ENCODE results near the gene PTPRR. TPM values are rescaled to one million over a fixed set of nuclear protein-coding genes. Genes with fewer than 3 reads are reported as not detected.

PTPRR gene
- total and polyA plus RNA-seq, 10 of the 15 experiments (the other 5 are each of a cell fraction or from before 2014, with no cell fraction given): 0.14 to 3.1 (median 0.42) TPM

- in situ Hi-C loops (cut with MboI): no loop called here
- no peak for FAIRE-seq
- Histone ChIP-seq H3K36me3 (ENCODE audit: control insufficient read depth in 2 of 2, insufficient read depth in 2 of 2, low read length in 1 of 2) (no peaks in the 10 kb centered on the region), H3K4me2 (ENCODE audit: control insufficient read depth, insufficient read depth) (no peak overlapping the region), H3K9ac (ENCODE audit: control insufficient read depth, insufficient read depth, low read length) (no peak overlapping the region), H3K9me3 (replicated peaks; ENCODE audit: control insufficient read depth, insufficient read depth, low read length) (no peaks in the 10 kb centered on the region), H3K27ac (ENCODE audit: control insufficient read depth, insufficient read depth) (no peak overlapping the region), H3K4me3 (no peak overlapping the region), H2AFZ (ENCODE audit: control insufficient read depth, low read depth, low read length) (no peak overlapping the region), H3K4me1 (ENCODE audit: control insufficient read depth, insufficient read depth, low read length) (no peaks in the 10 kb centered on the region), H4K20me1 (ENCODE audit: control insufficient read depth, insufficient read depth) (no peaks in the 10 kb centered on the region), H3K27me3 (replicated peaks in 1 of 2; ENCODE audit: control insufficient read depth in 2 of 2, insufficient read depth in 2 of 2, low read length in 1 of 2) (no peaks in the 10 kb centered on the region), H3K79me2 (ENCODE audit: control insufficient read depth, insufficient read depth, low read length) (no peaks in the 10 kb centered on the region)
- no peak for DNase-seq (ENCODE audit: low read depth, low spot score)
- ATAC-seq: no peak
- WGBS (ENCODE audit: insufficient coverage, insufficient replicate concordance, low lambda C conversion rate, missing lambda C conversion rate): 45% methylated on average over 4 of the region's 4 CpGs
- TF ChIP-seq, protein P1, sequence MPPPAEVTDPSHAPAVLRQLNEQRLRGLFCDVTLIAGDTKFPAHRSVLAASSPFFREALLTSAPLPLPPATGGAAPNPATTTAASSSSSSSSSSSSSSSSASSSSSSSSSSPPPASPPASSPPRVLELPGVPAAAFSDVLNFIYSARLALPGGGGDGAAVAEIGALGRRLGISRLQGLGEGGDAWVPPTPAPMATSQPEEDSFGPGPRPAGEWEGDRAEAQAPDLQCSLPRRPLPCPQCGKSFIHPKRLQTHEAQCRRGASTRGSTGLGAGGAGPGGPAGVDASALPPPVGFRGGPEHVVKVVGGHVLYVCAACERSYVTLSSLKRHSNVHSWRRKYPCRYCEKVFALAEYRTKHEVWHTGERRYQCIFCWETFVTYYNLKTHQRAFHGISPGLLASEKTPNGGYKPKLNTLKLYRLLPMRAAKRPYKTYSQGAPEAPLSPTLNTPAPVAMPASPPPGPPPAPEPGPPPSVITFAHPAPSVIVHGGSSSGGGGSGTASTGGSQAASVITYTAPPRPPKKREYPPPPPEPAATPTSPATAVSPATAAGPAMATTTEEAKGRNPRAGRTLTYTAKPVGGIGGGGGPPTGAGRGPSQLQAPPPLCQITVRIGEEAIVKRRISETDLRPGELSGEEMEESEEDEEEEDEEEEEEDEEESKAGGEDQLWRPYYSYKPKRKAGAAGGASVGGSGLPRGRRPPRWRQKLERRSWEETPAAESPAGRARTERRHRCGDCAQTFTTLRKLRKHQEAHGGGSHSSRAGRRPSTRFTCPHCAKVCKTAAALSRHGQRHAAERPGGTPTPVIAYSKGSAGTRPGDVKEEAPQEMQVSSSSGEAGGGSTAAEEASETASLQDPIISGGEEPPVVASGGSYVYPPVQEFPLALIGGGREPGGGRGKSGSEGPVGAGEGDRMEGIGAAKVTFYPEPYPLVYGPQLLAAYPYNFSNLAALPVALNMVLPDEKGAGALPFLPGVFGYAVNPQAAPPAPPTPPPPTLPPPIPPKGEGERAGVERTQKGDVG (CRISPR knock-in tag; IDR thresholded peaks at IDR 0.05): no peak
- no peak for TF ChIP-seq ATF7 (IDR thresholded peaks at IDR 0.05; ENCODE audit: low read depth)
- no peak for TF ChIP-seq NR2F1 (conservative IDR thresholded peaks at IDR 0.05)
- TF ChIP-seq ZBTB33 (IDR thresholded peaks at IDR 0.05): no peak
- BruUV-seq (replicated peaks): no TSS peak
- intact Hi-C loops (cut with micrococcal nuclease; ENCODE audit: unreplicated experiment): no loop called here
- POLR2A ChIA-PET: no interaction called here
- SMC1A ChIA-PET (ENCODE audit: uncharacterized antibody, unreplicated experiment): no interaction called here
- RAD21 ChIA-PET (ENCODE audit: unreplicated experiment): no interaction called here
- CTCF ChIA-PET: no interaction called here
Observed at GRCh38 chr12:70618371-70618770, 302.2 kb downstream of the PTPRR start.
